ENCODE measurements around the gene ASCL2. TPM values are rescaled to one million over a fixed set of nuclear protein-coding genes. Genes with fewer than 3 reads are reported as not detected.

ASCL2 gene
- total RNA-seq, 1 experiment from 2014 or later, result 0.35 TPM

GRCh38 chr11:2318123-2318522, 47.7 kb upstream of the ASCL2 start:
- Histone ChIP-seq H4K8ac (replicated peaks; ENCODE audit: insufficient read length, low read depth, low read length) (no peak overlapping the region), H2BK15ac (ENCODE audit: low read depth, low read length) (no peak overlapping the region), H2BK5ac (ENCODE audit: insufficient read length, low read length) (no peak overlapping the region), H3K79me2 (ENCODE audit: insufficient read depth, low read length) (no peaks in the 10 kb centered on the region), H3K79me1 (ENCODE audit: insufficient read depth, low read depth, low read length, poor library complexity, severe bottlenecking) (no peaks in the 10 kb centered on the region), H3K23me2 (ENCODE audit: insufficient read length, low read depth, low read length, poor library complexity, severe bottlenecking) (no peaks in the 10 kb centered on the region), H3K9me3 (ENCODE audit: control insufficient read depth, low read depth, low read length) (no peaks in the 10 kb centered on the region), H3K4me2 (ENCODE audit: insufficient read depth, insufficient read length, low read length) (no peak overlapping the region), H2AK5ac (ENCODE audit: insufficient read length, low read length) (no peak overlapping the region), H2BK120ac (ENCODE audit: low read depth, low read length, poor library complexity, severe bottlenecking) (no peak overlapping the region), H4K5ac (ENCODE audit: insufficient read length, low read depth, low read length) (no peak overlapping the region), H4K91ac (ENCODE audit: insufficient read length, low read depth, low read length) (no peak overlapping the region), H3K27me3 (ENCODE audit: insufficient read depth, low read length) (no peaks in the 10 kb centered on the region; the same call in 1 of the 2 replicates), H3K4me1 (ENCODE audit: insufficient read depth, low read length) (no peaks in the 10 kb centered on the region), H3K23ac (ENCODE audit: insufficient read length, low read depth, low read length) (no peak overlapping the region), H3K14ac (ENCODE audit: insufficient read depth, low read length) (no peak overlapping the region), H3K9ac (ENCODE audit: extremely low read depth, insufficient read length, low read length) (no peak overlapping the region), H3K27ac (ENCODE audit: insufficient read length, low read depth, low read length) (no peak overlapping the region), H2BK12ac (ENCODE audit: insufficient read length, low read depth, low read length) (no peak overlapping the region), H3T11ph (ENCODE audit: low read length) (no peak overlapping the region), H3K4ac (ENCODE audit: low read depth, low read length) (no peak overlapping the region), H3K18ac (ENCODE audit: insufficient read length, low read depth, low read length) (no peak overlapping the region), H2BK20ac (ENCODE audit: low read depth, low read length, poor library complexity, severe bottlenecking) (no peak overlapping the region), H2AFZ (ENCODE audit: low read length) (no peak overlapping the region), H4K20me1 (ENCODE audit: control insufficient read depth, insufficient read depth, insufficient read length) (no peaks in the 10 kb centered on the region), H3K56ac (ENCODE audit: insufficient read length, low read depth, low read length) (no peak overlapping the region)
- H3K4me1 Mint-ChIP-seq, result no peaks in the 10 kb centered on the region
- no peak for DNase-seq
- H3K27me3 Mint-ChIP-seq (ENCODE audit: low read depth), result peaks cover 44% of the 10 kb centered on the region
- peaks cover 7 to 9% of the 10 kb centered on the region in 2 experiments; a peak in 3 of 5 replicates for H3K9me3 Mint-ChIP-seq
- no peak overlapping the region; a peak in 1 of 7 replicates for H3K27ac Mint-ChIP-seq
- TF ChIP-seq CTCF (conservative IDR thresholded peaks at IDR 0.05), result no peak
- H3K36me3 Mint-ChIP-seq (ENCODE audit: insufficient read depth in 1 of 3, low read depth in 3 of 3), result peaks cover 0 to 2% (median 0%) of the 10 kb centered on the region in 3 experiments; a peak in 1 of 7 replicates
- H3K4me3 Mint-ChIP-seq, result no peak overlapping the region
- WGBS (ENCODE audit: extremely low coverage, insufficient read length, low lambda C conversion rate), result no CpG with 5 or more reads among the region's 4 CpGs

Measured in H9 (cell line).